Measurements from ENCODE around the gene ALG9.
A peak's percentile ranks its signal among the peaks of the same experiment; 100 is the strongest.
"Not testable (repeated sequence)": the region's sequence is repeated elsewhere in the genome, so short reads cannot be mapped to it uniquely, and the experiment has no call there.

The ALG9 gene

GRCh38 chr11:111792955-111793500, 78.4 kb downstream of the ALG9 start:
- DNase-seq: no peak

GRCh38 chr11:111792314-111792713, 79.1 kb downstream of the ALG9 start:
- DNase-seq: no peak

- DNase-seq: no peak
These were observed 82.9 kb downstream of the ALG9 start for GRCh38 chr11:111788464-111788863.

GRCh38 chr11:111788051-111788450, 83.3 kb downstream of the ALG9 start:
- DNase-seq: no peak

- no peak for DNase-seq
These were observed 85.4 kb downstream of the ALG9 start for GRCh38 chr11:111785886-111786412.

- no peak for DNase-seq
These were observed 86.3 kb downstream of the ALG9 start for GRCh38 chr11:111785076-111785475.

GRCh38 chr11:111784311-111784710, 87.1 kb downstream of the ALG9 start:
- DNase-seq: not testable (repeated sequence)

GRCh38 chr11:111782109-111782741, 89.2 kb downstream of the ALG9 start:
- DNase-seq: no peak

- no peak for DNase-seq
These were observed 92.3 kb downstream of the ALG9 start for GRCh38 chr11:111779118-111779517.

GRCh38 chr11:111778047-111778558, 93.3 kb downstream of the ALG9 start:
- DNase-seq: no peak

- DNase-seq: peak; percentile 32 to 71
These were observed 94.0 kb downstream of the ALG9 start for GRCh38 chr11:111777094-111778046.

GRCh38 chr11:111776398-111777093, 94.8 kb downstream of the ALG9 start:
- DNase-seq: no peak

GRCh38 chr11:111774955-111775710, 96.2 kb downstream of the ALG9 start:
- DNase-seq: no peak

GRCh38 chr11:111772535-111772934, 98.8 kb downstream of the ALG9 start:
- DNase-seq: no peak

GRCh38 chr11:111771205-111771604, 100.2 kb downstream of the ALG9 start:
- not testable (repeated sequence) for DNase-seq

GRCh38 chr11:111770581-111771134, 100.7 kb downstream of the ALG9 start:
- DNase-seq: no peak

GRCh38 chr11:111766834-111767142, 104.6 kb downstream of the ALG9 start:
- DNase-seq: no peak

- DNase-seq: peak; percentile 69 to 72
These were observed 105.2 kb downstream of the ALG9 start, which contains the start of gene PPP2R1B for GRCh38 chr11:111765984-111766833. TSS of gene PPP2R1B (minus strand) at chr11:111766389. CDS start at chr11:111766361, 28 bp downstream.

- peak in 1 of 2 donors; percentile 19 for DNase-seq
These were observed 105.9 kb downstream of the ALG9 start for GRCh38 chr11:111765320-111765983.

- DNase-seq: no peak
These were observed 106.8 kb downstream of the ALG9 start for GRCh38 chr11:111764621-111765020.

Data from CD4-positive, alpha-beta T cell treated with Interleukin-4 for 1 hour (primary cell).